C4-2B (cell line): ENCODE results near the gene HSD11B1L.

ENCODE experiments used
- ZFX ChIP-seq: fragments of 450-650 bp; IDR thresholded peaks from 2 replicates; pipeline ENCODE4 v1.6.1; 2017
- TF ChIP-seq, protein P1 (sequence below): fragments of 450-650 bp; conservative IDR thresholded peaks from 2 replicates; pipeline ENCODE4 v1.5.1; 2017; ENCODE audit warnings: mild to moderate bottlenecking

DNA sequence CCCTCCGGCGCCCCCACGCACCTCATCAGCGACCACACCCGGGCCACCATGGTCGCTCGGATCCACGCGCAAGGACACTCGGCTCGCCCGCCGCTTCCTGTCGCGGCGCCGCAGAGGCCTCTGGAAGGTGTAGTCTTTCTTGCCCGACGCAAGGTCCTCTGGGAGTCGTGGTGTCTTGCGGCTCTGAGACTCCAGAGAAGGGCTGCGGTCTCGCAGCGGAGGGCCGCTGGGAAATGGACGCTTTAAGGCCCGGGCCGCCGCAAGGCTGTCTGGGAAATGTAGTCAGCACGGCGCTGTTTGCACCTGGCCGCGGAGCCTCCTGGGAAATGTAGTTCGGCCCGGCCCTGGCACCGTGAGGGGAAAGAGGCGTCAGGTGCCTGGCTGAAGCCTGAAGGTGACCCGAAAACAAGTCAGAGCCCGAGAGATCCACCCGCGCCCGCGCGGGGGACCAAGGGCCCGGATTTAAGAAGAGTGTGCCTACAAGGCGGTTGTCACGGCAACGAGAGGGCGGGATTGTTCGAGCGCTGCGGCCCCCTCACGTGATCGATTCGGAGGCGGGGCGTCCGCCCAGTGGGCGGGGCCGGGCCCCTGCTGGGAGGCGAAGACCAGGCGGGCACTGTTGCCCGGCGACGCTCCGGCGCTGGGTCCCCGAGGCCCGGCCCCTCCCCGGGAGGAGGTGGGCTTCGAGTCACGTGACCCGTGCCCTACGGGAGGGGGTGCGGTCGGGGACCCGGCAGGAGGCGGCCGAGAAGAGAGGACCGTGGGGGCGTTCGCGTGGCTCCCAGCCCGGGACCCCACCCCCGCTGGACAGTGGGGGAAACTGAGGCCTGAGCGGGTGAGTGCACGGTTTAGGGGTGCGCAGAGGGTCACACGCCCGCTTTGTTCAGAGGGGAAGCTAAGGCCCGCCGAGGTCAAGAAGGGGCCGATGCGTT, at the start of gene HSD11B1L, which contains the start of gene MICOS13:
- TF ChIP-seq, protein P1, sequence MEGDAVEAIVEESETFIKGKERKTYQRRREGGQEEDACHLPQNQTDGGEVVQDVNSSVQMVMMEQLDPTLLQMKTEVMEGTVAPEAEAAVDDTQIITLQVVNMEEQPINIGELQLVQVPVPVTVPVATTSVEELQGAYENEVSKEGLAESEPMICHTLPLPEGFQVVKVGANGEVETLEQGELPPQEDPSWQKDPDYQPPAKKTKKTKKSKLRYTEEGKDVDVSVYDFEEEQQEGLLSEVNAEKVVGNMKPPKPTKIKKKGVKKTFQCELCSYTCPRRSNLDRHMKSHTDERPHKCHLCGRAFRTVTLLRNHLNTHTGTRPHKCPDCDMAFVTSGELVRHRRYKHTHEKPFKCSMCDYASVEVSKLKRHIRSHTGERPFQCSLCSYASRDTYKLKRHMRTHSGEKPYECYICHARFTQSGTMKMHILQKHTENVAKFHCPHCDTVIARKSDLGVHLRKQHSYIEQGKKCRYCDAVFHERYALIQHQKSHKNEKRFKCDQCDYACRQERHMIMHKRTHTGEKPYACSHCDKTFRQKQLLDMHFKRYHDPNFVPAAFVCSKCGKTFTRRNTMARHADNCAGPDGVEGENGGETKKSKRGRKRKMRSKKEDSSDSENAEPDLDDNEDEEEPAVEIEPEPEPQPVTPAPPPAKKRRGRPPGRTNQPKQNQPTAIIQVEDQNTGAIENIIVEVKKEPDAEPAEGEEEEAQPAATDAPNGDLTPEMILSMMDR: no peak
- no peak for TF ChIP-seq ZFX
